Uterus (tissue), 4 donors: ENCODE measurements around the gene TPO. TPM values are rescaled to one million over a fixed set of nuclear protein-coding genes. Genes with fewer than 3 reads are reported as not detected.

Source experiments
- DNase-seq, 2 donors: peaks; one replicate each; pipeline ENCODE4 v3.0.0-alpha.2; 2019 to 2020
- H3K27ac ChIP-seq, 2 donors: fragments of 200-600 bp; sonication (generic); 1 replicate in 1 of 2; 2 replicates in 1 of 2; pipeline ENCODE4 v1.5.1; 2016 to 2018
- H3K27me3 ChIP-seq, 2 donors: fragments of 200-600 bp; sonication (generic); one replicate each; pipeline ENCODE4 v1.5.1; 2018 to 2019; ENCODE audit warnings: control low read depth in 1 of 2
- H3K36me3 ChIP-seq, 2 donors: fragments of 200-600 bp; sonication (generic); one replicate each; pipeline ENCODE4 v1.5.1; 2019; ENCODE audit warnings: control low read depth in 1 of 2
- H3K4me1 ChIP-seq, 2 donors: fragments of 200-600 bp; sonication (generic); one replicate each; pipeline ENCODE4 v1.5.1; 2018 to 2019; ENCODE audit warnings: control low read depth in 1 of 2
- H3K4me3 ChIP-seq, 2 donors: fragments of 200-600 bp; sonication (generic); 1 replicate in 1 of 2; 2 replicates in 1 of 2; pipeline ENCODE4 v1.5.1; 2018 to 2019; ENCODE audit warnings: mild to moderate bottlenecking in 1 of 2
- H3K9me3 ChIP-seq, 2 donors: fragments of 200-600 bp; sonication (generic); one replicate each; pipeline ENCODE4 v1.5.1; 2019; ENCODE audit warnings: control low read depth in 1 of 2
- CTCF ChIP-seq, 4 experiments: fragments of 200-600 bp in 2 of 4; fragments of 450-650 bp in 2 of 4; sonication (generic) in 2 of 4; IDR thresholded peaks; one replicate each; pipeline ENCODE4 v1.5.1; 2016 to 2019; ENCODE audit warnings: antibody characterized with exemption in 4 of 4, mild to moderate bottlenecking in 2 of 4, moderate library complexity in 1 of 4
- POLR2A ChIP-seq, 2 donors: fragments of 450-650 bp; IDR thresholded peaks; one replicate each; pipeline ENCODE4 v1.6.1; 2016; ENCODE audit warnings: antibody characterized with exemption in 2 of 2, mild to moderate bottlenecking in 1 of 2, moderate library complexity in 1 of 2
- intact Hi-C: fragments of 100-400 bp; cut with DNase I; formaldehyde crosslinking; loops from one replicate; pipeline ENCODE4 v1.15.1; 2023; ENCODE audit warnings: low total_unique reads
- total RNA-seq, 4 donors: library from RNA; depleted of rRNA in 3 of 4; stranded (reverse); fragments of >200 nt in 3 of 4; gene quantifications; one replicate each; pipeline versions ENCODE4 v1.1.0 to v1.2.4, GENCODE V29; 2014 to 2023
- donor health status: DM: yes; HTN: yes; CAD: no.

Gene TPO
- total RNA-seq, 4 donors from 2014 or later = 4.4 TPM; not detected in 3

DNA sequence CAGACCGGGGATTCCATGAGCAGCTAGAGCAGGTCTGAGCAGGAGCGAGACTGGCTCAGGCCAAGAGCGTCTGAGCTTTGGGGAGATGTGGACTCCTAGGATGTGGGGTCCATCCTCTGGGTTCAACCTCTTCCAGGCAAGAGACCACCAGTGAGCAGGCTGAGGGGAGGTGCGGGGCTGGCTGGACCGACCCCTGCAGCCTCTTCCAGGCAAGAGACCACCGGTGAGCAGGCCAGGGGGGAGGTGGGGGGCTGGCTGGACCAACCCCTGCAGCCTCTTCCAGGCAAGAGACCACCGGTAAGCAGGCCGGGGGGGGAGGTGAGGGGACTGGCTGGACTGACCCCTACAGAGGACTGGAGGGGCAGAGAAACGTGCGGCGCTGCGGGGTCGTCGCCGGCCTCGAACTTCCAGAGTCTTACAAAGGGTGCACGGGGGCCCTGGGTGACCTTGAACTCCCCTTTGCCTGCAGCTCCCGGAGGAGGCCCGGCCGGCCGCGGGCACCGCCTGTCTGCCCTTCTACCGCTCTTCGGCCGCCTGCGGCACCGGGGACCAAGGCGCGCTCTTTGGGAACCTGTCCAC is 63.4 kb downstream of the TPO start:
- H3K36me3 ChIP-seq = no peaks in the 10 kb centered on the region
- no peak for DNase-seq
- no peaks in the 10 kb centered on the region for H3K27me3 ChIP-seq
- TF ChIP-seq POLR2A (IDR thresholded peaks at IDR 0.05) (no peak), CTCF (IDR thresholded peaks at IDR 0.05) (no peak)
- H3K4me3 ChIP-seq = no peak overlapping the region
- no peaks in the 10 kb centered on the region for H3K9me3 ChIP-seq
- H3K27ac ChIP-seq = no peak overlapping the region
- H3K4me1 ChIP-seq = no peaks in the 10 kb centered on the region
- intact Hi-C loops = no loop called here

- no peak overlapping the region for H3K4me3 ChIP-seq
- H3K4me1 ChIP-seq = no peaks in the 10 kb centered on the region
- H3K9me3 ChIP-seq = no peaks in the 10 kb centered on the region
- intact Hi-C loops = no loop called here
- H3K27ac ChIP-seq = no peak overlapping the region
- no peak for DNase-seq
- no peak for TF ChIP-seq CTCF (IDR thresholded peaks at IDR 0.05)
- TF ChIP-seq POLR2A (IDR thresholded peaks at IDR 0.05) = no peak
- H3K27me3 ChIP-seq = no peaks in the 10 kb centered on the region
- no peaks in the 10 kb centered on the region for H3K36me3 ChIP-seq
Observed at GRCh38 chr2:1477196-1478040, 64.2 kb downstream of the TPO start.

GRCh38 chr2:1478311-1479305 is 65.3 kb downstream of the TPO start:
- Histone ChIP-seq H3K36me3 (no peaks in the 10 kb centered on the region), H3K27me3 (no peaks in the 10 kb centered on the region), H3K4me1 (no peaks in the 10 kb centered on the region), H3K27ac (no peak overlapping the region), H3K9me3 (no peaks in the 10 kb centered on the region), H3K4me3 (no peak overlapping the region)
- intact Hi-C loops = no loop called here
- no peak for DNase-seq
- TF ChIP-seq CTCF (IDR thresholded peaks at IDR 0.05) (no peak), POLR2A (IDR thresholded peaks at IDR 0.05) (no peak)

GRCh38 chr2:1479346-1479745 is 66.1 kb downstream of the TPO start:
- no peak for DNase-seq
- no peak for TF ChIP-seq POLR2A (IDR thresholded peaks at IDR 0.05)
- TF ChIP-seq CTCF (IDR thresholded peaks at IDR 0.05) = no peak
- Histone ChIP-seq H3K4me3 (no peak overlapping the region), H3K36me3 (no peaks in the 10 kb centered on the region), H3K27ac (no peak overlapping the region), H3K4me1 (no peaks in the 10 kb centered on the region), H3K9me3 (no peaks in the 10 kb centered on the region), H3K27me3 (no peaks in the 10 kb centered on the region)
- intact Hi-C loops = no loop called here
